ENCODE measurements around the gene SLC39A10. TPM values are rescaled to one million over a fixed set of nuclear protein-coding genes. Genes with fewer than 3 reads are reported as not detected.

The SLC39A10 gene
- total RNA-seq, 2 experiments from 2014 or later, result 49.0 to 50.9 TPM

DNA sequence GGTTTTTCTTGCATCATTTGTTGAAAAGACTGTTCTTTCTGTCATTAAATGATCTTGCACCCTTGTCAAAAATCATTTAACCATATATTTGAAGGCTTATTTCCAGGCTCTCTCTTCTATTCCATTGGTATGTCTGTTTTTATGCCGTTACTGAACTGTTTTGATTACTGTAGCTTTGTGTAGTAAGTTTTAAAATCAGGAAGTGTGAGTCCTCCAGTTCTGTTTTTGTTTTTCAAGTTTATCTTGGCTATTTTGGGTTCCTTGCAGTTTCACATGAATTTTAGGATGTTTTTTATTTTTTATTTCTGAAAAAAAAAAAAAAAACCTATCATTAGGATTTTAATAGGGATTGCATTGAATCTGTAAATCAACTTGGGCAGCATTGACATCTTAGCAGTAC, 39.0 kb downstream of the SLC39A10 start:
- H3K36me3 Mint-ChIP-seq (ENCODE audit: low read depth), result peaks cover 77% of the 10 kb centered on the region
- H3K27ac Mint-ChIP-seq, result no peak overlapping the region
- no peaks in the 10 kb centered on the region for H3K27me3 Mint-ChIP-seq (ENCODE audit: low read depth)

DNA sequence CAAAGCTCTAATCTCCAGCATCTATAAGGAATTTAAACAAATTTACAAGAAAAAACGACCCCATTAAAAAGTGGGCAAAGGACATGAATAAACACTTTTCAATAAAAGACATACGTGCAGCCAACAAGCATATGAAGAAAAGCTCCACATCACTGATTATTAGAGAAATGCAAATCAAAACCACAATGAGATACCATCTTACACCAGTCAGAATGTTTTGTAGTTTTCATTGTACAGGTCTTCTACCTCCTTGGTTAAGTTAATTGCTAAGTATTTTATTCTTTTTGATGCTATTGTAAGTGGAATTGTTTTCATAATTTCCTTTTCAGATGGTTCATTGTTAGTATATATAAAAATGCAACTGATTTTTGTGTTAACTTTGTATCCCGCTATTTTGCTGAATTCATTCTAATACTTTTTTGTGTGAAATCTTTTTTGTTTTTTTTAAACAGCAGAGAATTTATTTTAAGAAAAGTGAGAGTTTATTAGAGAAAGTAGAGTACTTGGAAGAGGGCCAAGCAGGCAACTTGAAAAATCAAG, 40.7 kb downstream of the SLC39A10 start:
- POLR2A ChIA-PET, result no interaction called here
- H3K4me3 Mint-ChIP-seq, result no peak overlapping the region
- peaks cover 21% of the 10 kb centered on the region for H3K4me1 Mint-ChIP-seq (ENCODE audit: low read depth)
- ATAC-seq, result no peak
- H3K27ac Mint-ChIP-seq, result no peak overlapping the region
- H3K36me3 Mint-ChIP-seq (ENCODE audit: low read depth), result peaks cover 73% of the 10 kb centered on the region
- H3K27me3 Mint-ChIP-seq (ENCODE audit: low read depth), result no peaks in the 10 kb centered on the region
- DNase-seq, result no peak
- peaks cover 30% of the 10 kb centered on the region for H3K9me3 Mint-ChIP-seq (ENCODE audit: insufficient read depth)
- CTCF ChIA-PET, result no interaction called here

More for the DNA sequence above, 39.0 kb downstream of the SLC39A10 start:
- no peak for ATAC-seq
- no peak for DNase-seq
- H3K4me1 Mint-ChIP-seq (ENCODE audit: low read depth), result peaks cover 29% of the 10 kb centered on the region
- ChIA-PET CTCF (no interaction called here), POLR2A (no interaction called here)
- H3K4me3 Mint-ChIP-seq, result no peak overlapping the region
- H3K9me3 Mint-ChIP-seq (ENCODE audit: insufficient read depth), result peaks cover 34% of the 10 kb centered on the region

DNA sequence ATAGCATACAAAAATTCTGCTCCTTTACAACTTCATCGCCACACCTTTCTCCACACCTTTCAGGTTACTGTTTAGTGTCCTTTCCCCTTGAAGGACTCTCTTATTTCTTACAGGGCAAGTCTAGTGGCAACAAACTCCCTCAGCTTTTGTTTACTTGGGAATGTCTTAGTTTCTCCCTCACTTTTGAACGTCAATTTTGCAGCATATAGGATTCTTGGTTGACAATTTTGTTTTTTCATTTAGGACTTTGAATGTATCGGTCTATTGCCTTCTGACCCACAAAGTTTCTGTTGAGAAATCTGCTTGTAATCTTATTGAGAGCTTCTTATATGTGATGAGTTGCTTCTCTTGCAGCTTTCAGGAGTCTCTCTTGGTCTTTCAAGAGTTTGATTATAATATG, 43.5 kb downstream of the SLC39A10 start:
- no peak overlapping the region for H3K4me3 Mint-ChIP-seq
- H3K36me3 Mint-ChIP-seq (ENCODE audit: low read depth), result peaks cover 51% of the 10 kb centered on the region

DNA sequence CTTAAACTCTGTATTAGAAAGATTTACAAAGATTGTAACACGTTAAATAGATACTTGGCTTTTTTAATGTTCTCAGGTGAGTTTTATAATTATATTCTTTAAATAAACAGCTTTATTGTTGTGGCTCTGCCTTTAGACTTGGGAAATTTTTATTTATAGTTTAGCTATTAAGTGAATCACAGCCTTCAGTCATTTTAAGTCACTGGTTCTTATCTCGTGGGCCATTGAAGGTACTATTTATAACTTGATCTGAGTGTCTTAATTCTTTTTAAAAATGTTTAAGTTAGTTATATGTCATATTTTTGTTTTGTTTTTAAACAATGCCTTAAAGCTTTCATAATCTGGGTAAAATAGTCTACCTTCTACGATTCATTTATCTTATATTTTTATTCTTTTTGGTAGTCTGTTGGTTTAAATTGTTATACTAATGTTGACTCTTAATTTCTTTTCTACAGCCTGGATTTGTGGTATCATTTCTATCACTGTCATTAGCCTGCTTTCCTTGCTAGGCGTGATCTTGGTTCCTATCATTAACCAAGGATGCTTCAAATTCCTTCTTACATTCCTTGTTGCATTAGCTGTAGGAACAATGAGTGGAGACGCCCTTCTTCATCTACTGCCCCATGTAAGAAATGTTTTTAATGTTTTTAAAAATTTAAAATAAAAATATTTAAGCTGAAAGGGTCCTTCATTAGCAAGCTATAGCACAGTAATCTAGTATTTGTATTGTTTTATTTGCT, 49.3 kb downstream of the SLC39A10 start:
- no peak overlapping the region for H3K27ac Mint-ChIP-seq
- ChIA-PET CTCF (no interaction called here), POLR2A (no interaction called here)
- DNase-seq (no peak), ATAC-seq (no peak)
- H3K36me3 Mint-ChIP-seq (ENCODE audit: low read depth), result peaks cover 32% of the 10 kb centered on the region
- H3K4me1 Mint-ChIP-seq (ENCODE audit: low read depth), result no peaks in the 10 kb centered on the region
- no peak overlapping the region for H3K4me3 Mint-ChIP-seq
- peaks cover 2% of the 10 kb centered on the region for H3K9me3 Mint-ChIP-seq (ENCODE audit: insufficient read depth)
- no peaks in the 10 kb centered on the region for H3K27me3 Mint-ChIP-seq (ENCODE audit: low read depth)

More for the DNA sequence above, 43.5 kb downstream of the SLC39A10 start:
- no peak overlapping the region for H3K27ac Mint-ChIP-seq
- CTCF ChIA-PET, result no interaction called here
- POLR2A ChIA-PET, result no interaction called here
- no peak for ATAC-seq
- no peaks in the 10 kb centered on the region for H3K27me3 Mint-ChIP-seq (ENCODE audit: low read depth)
- peaks cover 6% of the 10 kb centered on the region for H3K4me1 Mint-ChIP-seq (ENCODE audit: low read depth)
- peaks cover 26% of the 10 kb centered on the region for H3K9me3 Mint-ChIP-seq (ENCODE audit: insufficient read depth)
- no peak for DNase-seq

DNA sequence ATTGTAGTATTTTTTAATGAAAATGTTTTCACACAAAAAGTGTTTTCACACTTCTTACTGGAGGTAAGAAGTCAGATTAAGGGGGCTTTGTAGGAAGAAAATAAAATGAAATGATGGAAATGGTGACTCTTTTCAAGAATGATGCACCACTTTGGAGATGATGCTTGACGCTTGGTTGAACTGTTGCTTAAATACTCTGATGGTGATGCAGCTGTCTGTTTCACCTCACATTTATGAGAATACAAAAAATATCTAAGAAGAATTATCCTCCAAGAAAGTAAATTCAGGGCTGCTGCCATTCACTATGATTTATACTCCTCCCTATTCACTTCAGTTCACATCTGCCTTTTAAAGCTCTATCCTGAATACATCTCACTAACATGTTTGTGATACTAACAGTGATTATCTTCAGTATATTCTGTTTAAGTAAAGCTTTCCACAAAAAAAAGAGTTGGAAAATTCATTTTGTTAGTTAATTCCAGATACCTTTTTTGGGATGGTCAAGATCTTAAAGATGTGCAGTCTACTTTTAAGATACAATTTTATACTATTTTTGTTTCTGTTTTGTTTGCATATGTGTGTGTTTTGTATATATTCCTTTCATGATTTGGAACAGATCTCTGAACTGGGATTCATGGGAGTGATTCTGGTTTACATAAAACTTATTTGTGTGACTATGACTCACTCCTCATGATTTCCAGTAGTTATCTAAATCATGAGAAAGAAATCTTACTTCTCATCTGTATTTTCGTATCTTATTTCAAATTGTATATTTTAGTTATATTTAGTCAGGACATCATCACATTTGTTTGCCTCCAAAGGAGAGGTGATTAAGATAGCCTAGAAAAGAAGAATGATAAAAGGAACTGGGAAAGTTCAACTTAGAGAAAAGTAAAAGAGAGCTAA, 53.1 kb downstream of the SLC39A10 start:
- Mint-ChIP-seq H3K4me1 (ENCODE audit: low read depth) (no peaks in the 10 kb centered on the region), H3K9me3 (ENCODE audit: insufficient read depth) (no peaks in the 10 kb centered on the region), H3K27ac (no peak overlapping the region), H3K4me3 (no peak overlapping the region), H3K27me3 (ENCODE audit: low read depth) (no peaks in the 10 kb centered on the region), H3K36me3 (ENCODE audit: low read depth) (peaks cover 35% of the 10 kb centered on the region)
- DNase-seq, result no peak
- ChIA-PET CTCF (no interaction called here), POLR2A (no interaction called here)
- no peak for ATAC-seq

DNA sequence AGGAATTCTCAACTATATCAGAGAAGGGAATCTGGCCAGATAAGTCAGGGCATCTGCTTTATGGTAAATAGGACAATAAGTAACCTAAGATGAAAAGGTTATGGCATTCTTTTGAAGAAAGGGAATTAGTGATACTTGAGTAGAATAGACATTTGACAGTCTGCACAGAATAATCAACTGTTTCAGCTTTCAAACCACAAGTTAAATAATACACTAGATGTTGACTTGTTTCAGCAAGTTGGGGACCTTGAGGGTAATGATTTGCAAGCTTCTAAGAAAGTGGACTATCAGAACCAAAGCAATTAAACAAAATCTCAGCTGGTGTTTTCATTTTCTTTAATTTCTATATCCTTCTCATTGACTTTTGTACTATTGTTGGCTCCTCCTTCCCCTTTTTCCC, 54.5 kb downstream of the SLC39A10 start:
- Mint-ChIP-seq H3K27ac (no peak overlapping the region), H3K4me1 (ENCODE audit: low read depth) (no peaks in the 10 kb centered on the region), H3K9me3 (ENCODE audit: insufficient read depth) (no peaks in the 10 kb centered on the region), H3K27me3 (ENCODE audit: low read depth) (no peaks in the 10 kb centered on the region), H3K4me3 (no peak overlapping the region), H3K36me3 (ENCODE audit: low read depth) (peaks cover 39% of the 10 kb centered on the region)
- ChIA-PET POLR2A (no interaction called here), CTCF (no interaction called here)
- DNase-seq (no peak), ATAC-seq (no peak)

DNA sequence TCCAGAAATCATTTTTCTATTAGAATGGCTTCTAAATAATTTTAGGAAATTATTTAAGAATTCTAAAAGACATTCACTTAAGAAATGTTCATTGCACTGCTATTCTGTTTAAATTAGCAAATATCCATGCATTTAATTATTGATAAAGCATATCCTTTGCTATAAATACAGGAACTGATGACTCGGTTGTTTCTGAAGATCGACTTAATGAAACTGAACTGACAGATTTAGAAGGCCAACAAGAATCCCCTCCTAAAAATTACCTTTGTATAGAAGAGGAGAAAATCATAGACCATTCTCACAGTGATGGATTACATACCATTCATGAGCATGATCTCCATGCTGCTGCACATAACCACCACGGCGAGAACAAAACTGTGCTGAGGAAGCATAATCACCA, 59.4 kb downstream of the SLC39A10 start:
- DNase-seq, result no peak
- ChIA-PET POLR2A (no interaction called here), CTCF (no interaction called here)
- H3K36me3 Mint-ChIP-seq (ENCODE audit: low read depth), result peaks cover 48% of the 10 kb centered on the region
- no peak overlapping the region for H3K4me3 Mint-ChIP-seq
- H3K4me1 Mint-ChIP-seq (ENCODE audit: low read depth), result peaks cover 5% of the 10 kb centered on the region
- H3K27me3 Mint-ChIP-seq (ENCODE audit: low read depth), result no peaks in the 10 kb centered on the region
- no peaks in the 10 kb centered on the region for H3K9me3 Mint-ChIP-seq (ENCODE audit: insufficient read depth)
- no peak for ATAC-seq
- no peak overlapping the region for H3K27ac Mint-ChIP-seq

DNA sequence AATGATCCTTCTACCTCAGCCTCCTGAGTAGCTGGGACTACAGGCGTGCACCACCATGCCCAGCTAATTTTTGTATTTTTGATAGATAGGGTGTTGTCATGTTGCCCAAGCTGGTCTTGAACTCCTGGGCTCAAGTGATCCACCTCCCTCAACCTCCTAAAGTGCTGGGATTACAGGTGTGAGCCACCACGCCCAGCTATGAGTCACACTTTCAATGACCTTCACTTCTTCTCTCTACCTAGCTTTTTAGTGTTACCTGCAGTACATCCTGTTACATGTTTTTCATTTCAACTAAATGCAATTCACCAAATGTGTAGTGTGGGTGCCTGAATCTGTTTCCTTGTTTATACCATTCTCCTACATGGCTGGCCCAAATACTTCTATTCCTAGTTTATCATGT, 64.0 kb downstream of the SLC39A10 start:
- ATAC-seq, result no peak
- H3K4me1 Mint-ChIP-seq (ENCODE audit: low read depth), result peaks cover 7% of the 10 kb centered on the region
- H3K36me3 Mint-ChIP-seq (ENCODE audit: low read depth), result peaks cover 44% of the 10 kb centered on the region
- no peaks in the 10 kb centered on the region for H3K9me3 Mint-ChIP-seq (ENCODE audit: insufficient read depth)
- POLR2A ChIA-PET, result no interaction called here
- no peak overlapping the region for H3K27ac Mint-ChIP-seq
- CTCF ChIA-PET, result no interaction called here
- no peak overlapping the region for H3K4me3 Mint-ChIP-seq
- DNase-seq, result no peak
- H3K27me3 Mint-ChIP-seq (ENCODE audit: low read depth), result no peaks in the 10 kb centered on the region

DNA sequence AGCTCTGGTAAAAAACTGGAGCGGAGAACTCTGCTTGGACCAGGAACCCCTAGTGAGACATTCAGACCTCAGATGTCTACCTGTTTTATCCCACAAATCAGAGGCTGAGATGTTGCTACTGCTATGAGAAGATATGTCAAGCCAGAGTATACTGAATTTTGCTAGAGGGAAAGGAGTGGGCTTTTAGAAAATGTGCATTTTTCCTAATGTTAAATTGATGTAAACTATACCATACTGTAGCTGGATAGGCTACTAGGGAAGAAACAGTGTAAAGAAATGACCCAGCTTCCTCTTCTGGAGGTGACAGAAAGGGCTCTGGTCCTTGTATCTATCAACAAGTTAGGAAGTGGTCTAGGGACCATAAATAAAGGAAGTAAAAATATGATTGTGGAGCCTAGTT, 65.0 kb downstream of the SLC39A10 start:
- Mint-ChIP-seq H3K4me1 (ENCODE audit: low read depth) (peaks cover 7% of the 10 kb centered on the region), H3K9me3 (ENCODE audit: insufficient read depth) (no peaks in the 10 kb centered on the region), H3K36me3 (ENCODE audit: low read depth) (peaks cover 34% of the 10 kb centered on the region), H3K4me3 (no peak overlapping the region), H3K27ac (no peak overlapping the region), H3K27me3 (ENCODE audit: low read depth) (no peaks in the 10 kb centered on the region)
- POLR2A ChIA-PET, result no interaction called here
- no peak for DNase-seq
- no peak for ATAC-seq
- CTCF ChIA-PET, result interaction anchor here (1.1 kb wide), 1 partner anchor 9 kb away, joined by 3 read pairs; no protein-coding TSS in a partner anchor

DNA sequence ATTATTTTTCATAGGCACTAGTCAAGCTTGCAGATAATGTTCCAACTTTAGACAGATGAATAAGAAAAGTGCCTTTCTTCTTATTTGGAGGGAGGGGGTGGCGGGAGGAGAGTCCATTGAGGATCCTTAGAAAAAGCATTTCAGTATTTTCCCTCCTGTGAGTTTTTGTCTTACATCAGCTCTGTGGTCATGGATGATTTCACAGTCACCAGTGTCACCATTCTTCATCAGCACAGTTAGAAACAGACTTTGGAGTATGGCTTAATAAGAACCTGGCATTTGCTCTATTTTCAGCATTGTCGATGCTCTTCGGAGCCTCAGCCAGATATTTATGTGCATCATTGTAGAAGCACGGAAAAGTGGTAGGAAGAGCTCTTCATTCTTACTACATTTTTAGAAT, 70.1 kb downstream of the SLC39A10 start:
- POLR2A ChIA-PET, result no interaction called here
- Mint-ChIP-seq H3K9me3 (ENCODE audit: insufficient read depth) (no peaks in the 10 kb centered on the region), H3K4me1 (ENCODE audit: low read depth) (peaks cover 9% of the 10 kb centered on the region), H3K27me3 (ENCODE audit: low read depth) (no peaks in the 10 kb centered on the region), H3K4me3 (no peak overlapping the region), H3K36me3 (ENCODE audit: low read depth) (peaks cover 44% of the 10 kb centered on the region), H3K27ac (no peak overlapping the region)
- no peak for ATAC-seq
- DNase-seq, result no peak
- CTCF ChIA-PET, result interaction anchor here (1.0 kb wide), 1 partner anchor 211 kb away, joined by 3 read pairs; no protein-coding TSS in a partner anchor

DNA sequence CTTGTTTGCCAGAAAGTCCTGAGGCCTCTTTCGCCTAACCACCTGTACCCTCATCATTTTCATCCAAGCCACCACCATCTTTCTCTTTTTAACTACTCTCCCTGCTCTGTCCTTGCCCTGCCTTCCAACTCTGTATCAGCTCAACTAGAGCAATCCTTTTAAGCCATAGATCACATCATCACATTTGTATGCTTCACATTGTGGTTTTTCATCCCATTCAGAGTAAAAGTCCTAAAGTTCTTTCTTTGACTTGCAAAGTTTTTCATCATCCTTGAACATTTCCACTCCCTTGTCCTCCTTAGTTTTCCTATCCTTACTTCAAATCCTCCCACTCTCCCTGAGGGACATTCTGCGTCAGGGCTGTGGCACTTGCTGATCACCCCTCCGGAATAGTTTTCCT, 73.9 kb downstream of the SLC39A10 start:
- Mint-ChIP-seq H3K27ac (peak overlapping the region; percentile 9), H3K4me3 (no peak overlapping the region), H3K4me1 (ENCODE audit: low read depth) (peaks cover 9% of the 10 kb centered on the region), H3K9me3 (ENCODE audit: insufficient read depth) (no peaks in the 10 kb centered on the region), H3K36me3 (ENCODE audit: low read depth) (peaks cover 53% of the 10 kb centered on the region), H3K27me3 (ENCODE audit: low read depth) (no peaks in the 10 kb centered on the region)
- ATAC-seq (no peak), DNase-seq (no peak)
- ChIA-PET POLR2A (no interaction called here), CTCF (interaction anchor here (1.0 to 1.5 kb wide), 2 partner anchors 9 to 155 kb away, joined by 3 read pairs; no protein-coding TSS in a partner anchor)

DNA sequence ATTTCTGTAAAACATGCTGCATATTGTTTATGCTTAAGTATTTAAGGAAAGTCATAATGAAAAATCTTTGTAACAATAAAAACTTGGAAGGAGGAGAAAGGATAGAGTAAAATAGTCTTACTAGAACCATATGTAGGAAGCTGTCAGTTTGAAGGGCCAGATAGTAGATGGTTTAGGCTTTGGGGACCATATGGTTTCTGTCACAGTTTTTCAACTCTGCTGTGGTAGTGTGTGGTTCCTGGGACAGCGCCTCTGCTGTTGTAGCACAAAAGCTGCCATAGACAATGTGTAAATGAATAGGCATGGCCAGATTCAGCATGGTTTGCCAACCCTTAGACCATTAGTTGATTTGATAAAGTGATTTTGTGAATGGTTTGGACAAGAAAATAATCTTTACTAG, 75.5 kb downstream of the SLC39A10 start:
- Mint-ChIP-seq H3K9me3 (ENCODE audit: insufficient read depth) (no peaks in the 10 kb centered on the region), H3K4me3 (no peak overlapping the region), H3K27me3 (ENCODE audit: low read depth) (no peaks in the 10 kb centered on the region), H3K4me1 (ENCODE audit: low read depth) (peaks cover 9% of the 10 kb centered on the region), H3K36me3 (ENCODE audit: low read depth) (peaks cover 53% of the 10 kb centered on the region), H3K27ac (no peak overlapping the region)
- POLR2A ChIA-PET, result no interaction called here
- ATAC-seq (no peak), DNase-seq (no peak)
- CTCF ChIA-PET, result no interaction called here
